Renal cortical epithelial cell (primary cell): Measurements from ENCODE around the gene MPDZ. TPM values are rescaled to one million over a fixed set of nuclear protein-coding genes. Genes with fewer than 3 reads are reported as not detected.

Source experiments
- DNase-seq: peaks from one replicate; pipeline ENCODE4 v3.0.0-alpha.2; 2011; ENCODE audit warnings: low read depth
- total RNA-seq: library from RNA; depleted of rRNA; stranded (reverse); fragments of >200 nt; gene quantifications from 2 replicates; pipeline ENCODE4 v1.2.3, GENCODE V29; 2014

MPDZ gene
- total RNA-seq, 1 donor from 2014 or later, result 78.3 TPM

DNA sequence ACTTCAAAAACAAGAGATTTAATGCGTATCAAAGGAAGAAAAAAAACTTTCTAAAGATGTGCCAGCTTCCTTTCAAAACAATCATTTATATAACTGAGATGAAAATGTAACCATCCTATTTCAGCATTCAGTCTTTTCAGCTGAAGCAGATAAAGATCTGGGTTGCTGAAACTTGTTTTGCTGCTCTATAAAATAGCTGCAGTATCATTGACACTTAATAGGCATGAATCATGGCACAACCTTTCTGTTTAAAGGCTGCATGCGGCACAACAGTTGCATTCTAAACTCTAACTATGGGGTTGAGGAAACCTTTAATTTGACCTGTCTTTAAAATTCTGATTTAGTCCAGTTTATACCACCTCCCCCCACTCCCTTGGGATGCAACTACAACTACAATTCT lies 196.7 kb downstream of the MPDZ start:
- peak; percentile 36 for DNase-seq

- DNase-seq, result no peak
Observed at GRCh38 chr9:13078164-13078563, 201.3 kb downstream of the MPDZ start.

DNA sequence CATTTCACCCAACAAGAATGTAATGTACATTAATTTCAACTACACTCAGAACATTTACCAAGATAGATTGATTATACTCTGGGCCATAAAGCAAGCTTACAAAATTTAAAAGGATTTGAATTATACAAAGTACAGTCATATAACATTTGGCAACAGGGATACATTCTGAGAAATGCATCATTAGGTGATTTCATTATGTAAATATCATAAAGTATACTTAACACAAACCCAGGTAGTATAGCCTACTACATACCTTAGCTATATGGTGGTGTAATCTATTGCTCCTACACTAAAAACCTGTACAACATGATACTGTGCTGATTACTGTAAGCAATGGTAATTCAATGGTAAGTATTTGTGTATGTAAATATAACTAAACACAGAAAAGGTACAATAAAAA lies 202.9 kb downstream of the MPDZ start:
- DNase-seq, result no peak

DNA sequence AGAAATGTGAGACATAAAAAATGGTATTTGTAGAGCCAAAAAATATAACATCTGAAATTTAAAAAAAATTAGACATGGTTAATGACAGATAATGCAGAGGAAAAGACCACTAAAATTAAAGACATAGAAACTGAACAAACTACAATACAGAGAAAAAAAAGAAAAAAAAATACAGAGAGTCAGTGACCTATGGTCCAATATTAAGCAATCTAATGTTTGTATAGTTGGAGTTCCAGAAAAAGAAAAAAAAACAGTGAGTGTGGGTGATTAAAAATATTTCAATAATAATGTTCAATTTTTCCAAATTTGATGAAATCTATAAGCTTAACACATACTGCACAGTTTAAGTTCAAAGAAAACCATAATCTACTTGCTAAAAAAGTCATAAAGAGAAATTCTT lies 207.6 kb downstream of the MPDZ start:
- no peak for DNase-seq

DNA sequence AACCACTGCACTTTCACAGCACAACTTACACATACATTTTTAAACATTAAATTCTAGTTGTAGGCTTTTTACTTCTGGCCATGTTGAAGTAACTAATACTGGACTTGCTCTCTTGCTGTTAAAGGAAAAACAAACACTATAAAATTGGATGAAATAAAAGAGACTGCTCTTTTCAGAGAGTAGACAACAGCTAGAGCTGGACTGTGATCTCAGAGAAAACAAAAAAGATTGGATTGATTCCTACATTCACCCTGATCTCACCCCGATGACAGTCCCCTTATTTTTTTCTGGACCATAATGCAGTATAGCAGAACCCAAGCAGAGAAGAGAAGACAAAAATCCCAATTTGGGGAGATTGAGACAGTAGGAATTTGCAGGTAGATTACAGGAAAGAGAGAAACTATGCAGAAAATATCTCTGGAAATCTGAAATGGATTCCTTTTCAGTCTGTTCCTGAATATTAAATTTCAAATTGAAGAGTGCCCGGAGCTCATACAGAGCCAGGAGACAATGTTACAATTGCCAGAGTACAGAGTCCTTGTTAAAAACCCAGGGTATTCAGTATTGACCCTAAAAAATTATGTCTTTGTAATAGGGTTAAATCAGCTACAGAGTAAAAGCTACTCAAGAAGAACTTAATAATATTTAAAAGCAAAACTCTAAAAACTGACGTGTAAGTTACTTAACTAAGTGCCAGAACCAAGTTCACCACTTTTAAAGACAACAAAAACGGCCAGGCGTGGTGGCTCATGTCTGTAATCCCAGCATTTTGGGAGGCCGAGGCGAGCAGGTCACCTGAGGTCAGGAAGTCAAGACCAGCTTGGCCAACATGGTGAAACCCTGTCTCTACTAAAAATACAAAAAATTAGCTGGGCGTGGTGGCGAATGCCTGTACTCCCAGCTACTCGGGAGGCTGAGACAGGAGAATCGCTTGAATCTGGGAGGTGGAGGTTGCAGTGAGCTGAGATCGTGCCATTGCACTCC lies 208.6 kb downstream of the MPDZ start:
- no peak for DNase-seq

- DNase-seq, result no peak
Observed at GRCh38 chr9:13069498-13069897, 210.0 kb downstream of the MPDZ start.

DNA sequence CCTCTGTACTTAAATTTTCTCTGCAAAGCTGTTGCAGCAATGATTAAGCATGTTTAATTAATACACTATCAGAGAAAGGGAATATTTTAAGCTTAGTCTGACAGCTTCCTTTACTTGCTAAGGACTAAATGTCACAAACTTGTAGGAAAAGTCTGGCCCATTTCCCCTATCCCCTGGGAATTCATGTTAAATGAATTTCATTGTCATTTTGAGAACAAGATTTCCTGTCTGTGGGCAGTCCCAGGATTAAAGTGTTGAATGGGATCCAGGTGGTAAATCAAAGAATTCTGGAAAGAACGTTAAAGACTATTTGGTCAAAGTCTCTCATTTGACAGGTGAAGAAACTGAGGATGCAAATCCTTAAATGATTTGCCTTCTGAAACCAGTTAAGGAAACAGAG lies 214.8 kb downstream of the MPDZ start:
- no peak for DNase-seq

DNA sequence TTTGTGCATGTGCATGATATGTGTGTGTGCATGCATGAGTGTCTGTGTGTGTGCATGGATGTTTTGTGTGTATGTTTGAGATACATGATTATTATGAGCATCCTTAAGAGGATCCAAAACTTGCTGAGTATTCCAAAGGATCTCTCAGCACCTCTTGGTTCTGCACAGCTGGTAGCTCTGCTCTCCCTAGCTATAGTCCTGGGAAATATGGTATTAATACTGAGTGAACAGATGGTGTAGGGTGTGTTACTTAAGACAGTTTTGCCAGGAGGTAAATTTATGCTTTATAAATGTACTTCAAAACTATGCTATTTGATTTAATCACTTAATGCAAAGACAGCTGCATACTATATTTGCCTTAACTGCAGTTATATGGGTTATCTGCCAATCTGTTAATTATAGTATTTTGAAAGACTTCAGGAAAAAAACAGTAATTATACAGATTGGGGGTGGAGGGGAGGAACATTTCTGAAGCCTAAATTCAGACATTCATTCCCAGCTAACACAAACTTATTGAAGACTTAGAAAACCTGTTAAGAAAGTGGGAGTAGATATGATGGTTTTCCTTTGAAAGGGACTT lies 215.5 kb downstream of the MPDZ start:
- DNase-seq, result no peak

DNA sequence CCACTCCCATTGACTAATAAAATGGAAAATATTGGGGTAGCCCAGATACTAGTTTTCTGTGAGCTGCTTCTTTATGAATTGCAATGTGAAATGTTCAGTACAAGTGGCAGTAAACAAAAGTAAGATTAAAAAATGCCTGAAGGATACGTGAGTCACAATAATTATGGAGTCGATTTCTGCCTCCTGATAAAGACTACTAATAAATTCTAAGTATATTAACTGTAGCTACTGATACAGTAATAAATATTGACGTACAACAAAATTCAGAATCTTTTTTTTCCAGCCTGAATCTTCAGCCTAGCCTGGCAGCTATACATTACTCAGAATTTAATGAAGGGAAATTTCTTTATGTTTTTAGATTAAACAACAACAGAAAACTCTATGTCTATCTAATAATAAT lies 218.1 kb downstream of the MPDZ start:
- no peak for DNase-seq
